Breast epithelium (tissue), 4 donors: ENCODE measurements around the gene TNFSF9. TPM values are rescaled to one million over a fixed set of nuclear protein-coding genes. Genes with fewer than 3 reads are reported as not detected.
"Not testable (repeated sequence)": the region's sequence is repeated elsewhere in the genome, so short reads cannot be mapped to it uniquely, and the experiment has no call there.

Source experiments
- DNase-seq, 2 donors: peaks; one replicate each; pipeline ENCODE4 v3.0.0-alpha.2; 2019; ENCODE audit warnings: low spot score in 2 of 2
- H3K27ac ChIP-seq, 2 donors: fragments of 200-600 bp; sonication (generic) in 1 of 2; one replicate each; pipeline ENCODE4 v1.5.1; 2016 to 2019; ENCODE audit warnings: mild to moderate bottlenecking in 1 of 2
- H3K27me3 ChIP-seq, 2 donors: fragments of 200-600 bp; sonication (generic) in 1 of 2; one replicate each; pipeline versions ENCODE4 v1.5.1 to v1.6.0; 2017 to 2019; ENCODE audit warnings: control low read depth in 1 of 2, mild to moderate bottlenecking in 1 of 2
- H3K36me3 ChIP-seq: fragments of 200-600 bp; one replicate; pipeline ENCODE4 v1.5.1; 2019
- H3K4me1 ChIP-seq, 2 donors: fragments of 200-600 bp; sonication (generic); one replicate each; pipeline ENCODE4 v1.5.1; 2016 to 2019; ENCODE audit warnings: control low read depth in 1 of 2
- H3K4me3 ChIP-seq, 3 donors: fragments of 200-600 bp; sonication (generic); 1 replicate in 2 of 3; 2 replicates in 1 of 3; pipeline ENCODE4 v1.5.1; 2016 to 2019; ENCODE audit warnings: mild to moderate bottlenecking in 3 of 3, moderate library complexity in 2 of 3
- H3K9me3 ChIP-seq, 2 donors: fragments of 200-600 bp; sonication (generic) in 1 of 2; one replicate each; pipeline ENCODE4 v1.5.1; 2016 to 2019; ENCODE audit warnings: control low read depth in 1 of 2
- CTCF ChIP-seq, 3 donors: fragments of 450-650 bp; IDR thresholded peaks; one replicate each; pipeline ENCODE4 v1.5.1; 2016 to 2017; ENCODE audit warnings: antibody characterized with exemption in 3 of 3, mild to moderate bottlenecking in 3 of 3, moderate library complexity in 3 of 3
- POLR2A ChIP-seq: fragments of 450-650 bp; IDR thresholded peaks from one replicate; pipeline ENCODE4 v1.6.1; 2016; ENCODE audit warnings: antibody characterized with exemption, mild to moderate bottlenecking, moderate library complexity
- POLR2AphosphoS5 ChIP-seq, 3 donors: sonication (generic); formaldehyde crosslinking; IDR thresholded peaks; one replicate each; pipeline ENCODE4 v1.6.1; 2017; ENCODE audit warnings: antibody characterized with exemption in 3 of 3
- intact Hi-C: fragments of 100-400 bp; cut with DNase I; formaldehyde crosslinking; loops from one replicate; pipeline ENCODE4 v1.15.1; 2023; ENCODE audit warnings: low total_unique reads
- total RNA-seq, 3 donors: library from RNA; depleted of rRNA; stranded (reverse); fragments of >200 nt; gene quantifications; one replicate each; pipeline ENCODE4 v1.1.0, GENCODE V29; 2016

The TNFSF9 gene
- total RNA-seq, 3 donors from 2014 or later, result 0.33 to 1.6 (median 0.44) TPM

- intact Hi-C loops, result no loop called here
- Histone ChIP-seq H3K36me3 (no peaks in the 10 kb centered on the region), H3K27ac (no peak overlapping the region), H3K27me3 (peaks cover 0 to 25% of the 10 kb centered on the region in 2 donors), H3K4me1 (no peaks in the 10 kb centered on the region), H3K9me3 (no peaks in the 10 kb centered on the region), H3K4me3 (no peak overlapping the region)
- TF ChIP-seq POLR2A, result no peak
- no peak for TF ChIP-seq CTCF (IDR thresholded peaks at IDR 0.05)
- no peak for TF ChIP-seq POLR2AphosphoS5 (IDR thresholded peaks at IDR 0.05)
- DNase-seq, result no peak
Measured at GRCh38 chr19:6534451-6535093, 3.7 kb downstream of the TNFSF9 start.

GRCh38 chr19:6535558-6536137 is 4.8 kb downstream of the TNFSF9 start:
- TF ChIP-seq POLR2AphosphoS5 (IDR thresholded peaks at IDR 0.05) (no peak), CTCF (IDR thresholded peaks at IDR 0.05) (no peak), POLR2A (no peak)
- Histone ChIP-seq H3K36me3 (no peaks in the 10 kb centered on the region), H3K27ac (no peak overlapping the region), H3K4me3 (no peak overlapping the region), H3K4me1 (no peaks in the 10 kb centered on the region), H3K27me3 (peaks cover 0 to 25% of the 10 kb centered on the region in 2 donors), H3K9me3 (no peaks in the 10 kb centered on the region)
- DNase-seq, result no peak
- intact Hi-C loops, result no loop called here

- TF ChIP-seq POLR2AphosphoS5 (IDR thresholded peaks at IDR 0.05) (no peak), CTCF (IDR thresholded peaks at IDR 0.05) (no peak), POLR2A (no peak)
- no peak for DNase-seq
- peaks cover 0 to 6% of the 10 kb centered on the region in 2 donors for H3K27me3 ChIP-seq
- no peaks in the 10 kb centered on the region for H3K9me3 ChIP-seq
- H3K27ac ChIP-seq, result no peak overlapping the region
- intact Hi-C loops, result no loop called here
- no peaks in the 10 kb centered on the region for H3K4me1 ChIP-seq
- H3K36me3 ChIP-seq, result no peaks in the 10 kb centered on the region
- H3K4me3 ChIP-seq, result no peak overlapping the region
Measured at GRCh38 chr19:6539514-6539913, 8.7 kb downstream of the TNFSF9 start.

- H3K4me1 ChIP-seq, result no peaks in the 10 kb centered on the region
- TF ChIP-seq CTCF (IDR thresholded peaks at IDR 0.05), result no peak
- no peak for TF ChIP-seq POLR2AphosphoS5 (IDR thresholded peaks at IDR 0.05)
- TF ChIP-seq POLR2A, result no peak
- DNase-seq, result no peak
- intact Hi-C loops, result no loop called here
- no peak overlapping the region for H3K27ac ChIP-seq
- H3K27me3 ChIP-seq, result no peaks in the 10 kb centered on the region
- H3K9me3 ChIP-seq, result no peaks in the 10 kb centered on the region
- H3K4me3 ChIP-seq, result no peak overlapping the region
- no peaks in the 10 kb centered on the region for H3K36me3 ChIP-seq
Measured at GRCh38 chr19:6540918-6541689, 10.3 kb downstream of the TNFSF9 start.

- Histone ChIP-seq H3K27me3 (no peaks in the 10 kb centered on the region), H3K27ac (no peak overlapping the region), H3K4me1 (no peaks in the 10 kb centered on the region), H3K4me3 (no peak overlapping the region), H3K36me3 (no peaks in the 10 kb centered on the region), H3K9me3 (peaks cover 0 to 3% of the 10 kb centered on the region in 2 donors)
- DNase-seq, result no peak
- intact Hi-C loops, result no loop called here
- no peak for TF ChIP-seq CTCF (IDR thresholded peaks at IDR 0.05)
- TF ChIP-seq POLR2A, result no peak
- no peak for TF ChIP-seq POLR2AphosphoS5 (IDR thresholded peaks at IDR 0.05)
Measured at GRCh38 chr19:6543866-6544347, 13.1 kb downstream of the TNFSF9 start.

GRCh38 chr19:6550679-6551078 is 19.9 kb downstream of the TNFSF9 start:
- H3K4me1 ChIP-seq, H3K27ac ChIP-seq, H3K36me3 ChIP-seq, DNase-seq, H3K4me3 ChIP-seq, H3K9me3 ChIP-seq, intact Hi-C loops: not testable (repeated sequence)
- H3K27me3 ChIP-seq, result peaks cover 0 to 13% of the 10 kb centered on the region in 2 donors
